HG02588 (cell line): ENCODE data around the gene TUT1.
"Not testable (repeated sequence)": the region's sequence is repeated elsewhere in the genome, so short reads cannot be mapped to it uniquely, and the experiment has no call there.

Source experiments
- ATAC-seq: cut with Tn5 transposase; IDR thresholded peaks from one replicate; pipeline ENCODE4 v1.9.1; 2021; ENCODE audit warnings: mild to moderate bottlenecking, moderate library complexity; ENCODE audit not compliant: unreplicated experiment

TUT1 gene

DNA sequence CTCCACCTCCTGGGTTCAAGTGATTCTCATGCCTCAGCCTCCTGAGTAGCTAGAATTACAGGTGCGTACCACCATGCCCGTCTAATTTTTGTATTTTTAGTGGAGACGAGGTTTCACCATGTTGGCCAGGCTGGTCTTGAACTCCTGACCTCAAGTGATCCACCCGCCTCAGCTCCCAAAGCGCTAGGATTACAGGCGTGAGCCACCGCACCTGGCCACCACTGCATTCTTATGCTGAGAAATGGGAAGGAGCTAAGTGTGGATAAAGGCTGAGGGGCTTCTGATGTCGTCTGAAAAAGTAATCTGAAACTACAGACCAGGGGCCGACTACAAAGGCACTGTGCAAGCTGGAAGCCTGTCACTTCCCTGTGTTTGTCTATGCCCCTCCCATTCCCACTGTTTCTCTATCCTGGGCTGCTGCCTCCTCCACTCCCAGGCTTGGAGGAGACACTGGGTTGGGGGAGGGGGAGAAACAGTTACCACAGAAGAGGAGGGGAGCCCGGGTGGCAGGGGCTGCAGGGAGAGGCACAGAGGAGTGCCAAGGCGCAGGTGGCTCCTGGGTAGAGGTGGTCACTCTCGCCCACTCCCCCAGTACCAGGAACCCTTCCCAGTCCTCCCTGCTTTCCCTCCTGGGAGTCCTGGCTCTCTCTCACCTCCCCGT lies 13.3 kb upstream of the TUT1 start:
- ATAC-seq = no peak

DNA sequence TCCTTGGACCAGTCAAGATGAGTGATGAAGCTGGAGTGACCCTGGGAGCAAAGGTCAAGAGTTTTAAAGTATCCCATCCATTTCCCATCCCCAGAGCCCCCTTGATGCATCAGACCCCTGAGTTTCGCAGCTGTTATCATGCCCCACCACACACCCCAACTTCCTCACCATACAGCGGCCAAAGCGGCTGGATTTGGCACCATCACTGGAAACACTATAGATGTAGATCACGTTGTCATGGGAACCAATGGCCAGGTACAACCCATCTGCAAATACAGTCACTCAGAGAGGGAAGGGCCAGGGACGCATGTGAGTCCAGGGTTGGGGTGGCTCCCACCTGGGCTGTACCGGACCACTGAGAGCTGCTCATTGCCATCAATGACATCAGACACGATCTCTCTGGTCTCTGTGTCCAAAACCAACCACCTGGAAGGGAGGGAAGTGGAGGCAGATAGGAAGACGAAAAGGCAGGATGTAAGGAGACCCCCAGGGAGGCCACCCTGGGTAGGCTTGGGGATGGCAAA lies 12.5 kb upstream of the TUT1 start:
- no peak for ATAC-seq

DNA sequence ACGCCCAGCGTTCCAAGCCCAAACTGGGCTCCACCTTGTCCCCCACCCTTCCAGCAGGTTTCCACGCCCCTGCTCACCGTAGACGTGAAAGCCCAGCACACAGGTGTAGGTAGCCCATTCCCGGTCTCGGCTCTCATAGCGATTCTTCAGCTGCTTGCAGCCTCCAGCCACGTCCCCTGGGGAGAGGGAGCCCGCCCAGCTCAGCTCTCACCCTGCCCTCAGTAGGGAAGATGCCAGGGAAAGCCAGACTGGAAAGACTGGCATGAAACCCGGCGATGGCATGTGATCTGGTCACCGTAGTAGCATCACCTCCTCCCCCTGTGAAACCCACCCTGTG lies 11.7 kb upstream of the TUT1 start:
- ATAC-seq = no peak

DNA sequence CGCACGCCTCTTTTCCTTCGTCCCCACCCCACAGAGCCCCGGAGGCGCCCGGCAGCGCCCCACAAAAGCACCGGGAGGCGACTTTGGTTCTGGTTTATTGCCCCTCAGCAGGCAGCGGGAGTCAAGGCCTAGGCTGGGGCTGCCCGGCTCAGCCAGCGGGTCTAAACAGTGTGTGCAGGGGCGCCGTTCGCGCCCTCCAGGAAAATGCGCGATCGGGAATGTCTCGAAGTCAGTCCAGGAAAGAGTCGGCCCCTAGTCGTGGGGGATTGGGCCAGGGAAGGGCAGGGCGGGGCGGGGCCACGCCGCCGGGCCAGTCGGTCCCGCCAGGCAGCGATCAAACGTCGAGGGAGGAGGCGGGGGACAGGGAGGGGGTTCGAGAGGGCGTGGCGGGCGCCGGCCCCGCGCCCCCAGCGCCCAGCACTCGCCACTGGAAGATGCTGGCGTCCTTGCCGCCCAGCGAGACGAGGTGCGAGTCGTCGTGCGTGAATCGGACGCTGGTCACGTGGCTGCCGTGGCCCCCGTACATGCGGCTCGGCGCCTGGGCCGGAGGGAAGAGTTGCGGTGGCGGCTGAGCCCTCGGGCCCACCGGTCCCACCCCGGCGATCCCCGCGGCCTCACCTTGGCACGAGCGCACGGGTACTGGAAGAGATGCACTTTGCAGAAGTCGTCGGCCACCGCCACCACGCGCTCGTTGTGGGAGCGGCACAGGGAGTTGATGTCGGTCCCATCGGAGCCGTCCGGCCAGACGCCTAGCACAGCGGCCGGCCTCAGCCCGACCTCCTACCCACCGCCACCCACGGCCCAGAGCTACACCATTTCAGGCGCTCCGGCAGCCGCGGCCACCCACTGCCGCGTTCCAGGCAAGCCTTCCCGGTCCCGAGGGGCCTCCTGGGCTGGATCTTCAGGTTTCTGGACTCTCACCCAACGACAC lies 11.1 kb upstream of the TUT1 start:
- ATAC-seq = no peak

DNA sequence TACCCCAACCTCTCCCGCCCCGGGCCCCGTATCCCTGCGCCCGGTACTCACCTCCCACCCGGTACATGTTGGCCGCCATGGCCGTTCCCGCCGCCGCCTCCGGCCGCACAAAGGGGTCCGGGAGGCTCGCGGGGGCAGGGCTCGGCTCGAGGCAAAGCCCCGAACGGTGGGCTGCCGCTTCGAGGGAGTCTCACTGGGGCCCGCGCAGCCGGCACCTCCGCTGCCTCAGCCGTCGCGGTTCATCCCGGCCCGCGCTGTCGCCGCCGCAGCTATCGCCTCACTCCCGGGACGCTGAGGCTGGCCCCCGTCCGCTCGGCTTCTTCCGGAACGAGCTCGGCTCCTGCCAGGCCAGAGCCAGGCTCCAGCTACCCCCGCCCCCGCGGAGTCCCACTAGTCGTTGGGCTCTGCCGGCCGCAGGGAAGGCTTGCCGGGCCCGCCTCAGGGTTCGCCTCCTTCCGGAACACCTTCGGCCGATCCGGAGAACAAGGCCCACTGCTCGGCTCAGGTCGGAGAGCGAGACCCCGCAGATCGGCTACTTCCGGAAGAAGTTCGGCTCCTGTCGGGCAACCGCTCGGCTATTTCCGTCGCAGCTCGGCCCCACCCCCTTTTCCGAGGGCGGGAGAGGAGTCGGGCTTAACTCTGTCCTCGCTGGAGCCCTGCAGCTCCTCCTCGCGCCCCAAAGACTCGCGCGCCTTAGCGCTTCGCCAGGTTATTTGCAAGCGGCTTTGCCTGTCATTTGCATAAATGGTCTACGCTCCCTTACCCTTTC lies 10.2 kb upstream of the TUT1 start, which contains the start of gene MTA2:
TSS of gene MTA2 (minus strand) at position 494 of the 769 bp plus-strand sequence. CDS start at position 79, 415 bp downstream.
- peak; percentile 71 for ATAC-seq

DNA sequence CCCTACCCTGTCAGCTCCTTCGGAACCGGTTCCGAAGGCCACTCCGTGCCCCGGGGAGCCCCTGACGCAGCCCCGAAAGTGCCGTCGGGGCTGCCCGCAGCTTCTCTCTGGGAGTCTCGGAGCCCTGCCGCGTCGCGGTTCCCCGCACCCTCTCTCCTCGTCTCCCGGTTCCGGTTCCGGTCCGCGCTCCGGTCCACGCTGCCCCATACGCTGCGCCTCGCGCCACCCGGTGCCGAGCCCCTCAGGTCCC lies 9.7 kb upstream of the TUT1 start:
- peak; percentile 18 for ATAC-seq

DNA sequence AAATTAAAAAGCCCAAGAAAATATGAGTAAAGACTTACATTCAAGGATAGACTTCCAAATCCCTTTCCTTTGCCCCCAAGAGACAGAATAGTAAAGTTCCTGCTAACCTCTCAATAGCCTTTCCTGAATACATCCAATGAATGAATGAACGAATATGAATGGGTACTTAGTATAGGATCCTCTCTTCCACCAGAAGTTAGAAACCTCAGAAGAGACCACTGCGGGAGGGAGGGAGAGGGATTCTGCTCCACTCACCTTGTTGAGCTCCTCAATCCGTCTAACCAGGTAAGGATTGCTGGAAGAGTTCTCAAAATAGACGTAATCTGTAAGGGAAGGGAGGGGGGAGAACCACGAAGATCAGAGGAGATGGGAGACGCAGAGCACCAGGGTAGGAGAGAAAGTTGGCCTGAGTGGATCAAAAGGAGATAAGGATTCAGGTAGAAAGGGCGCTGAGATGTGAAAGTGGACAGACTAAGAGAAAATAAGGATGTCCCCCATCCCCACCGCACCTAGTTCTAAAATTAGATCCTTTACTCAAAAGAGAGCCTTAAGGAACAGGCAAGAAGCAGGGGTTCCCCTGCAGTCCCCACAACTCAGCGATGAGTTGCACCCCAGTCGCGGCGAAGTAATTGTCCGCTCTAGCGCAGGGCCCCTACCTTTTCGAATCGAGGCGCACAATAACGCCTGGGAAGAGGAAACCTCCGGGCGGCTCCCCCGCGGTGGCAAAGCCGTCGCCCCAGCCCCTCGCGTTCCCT lies 9.2 kb upstream of the TUT1 start:
- ATAC-seq = no peak

DNA sequence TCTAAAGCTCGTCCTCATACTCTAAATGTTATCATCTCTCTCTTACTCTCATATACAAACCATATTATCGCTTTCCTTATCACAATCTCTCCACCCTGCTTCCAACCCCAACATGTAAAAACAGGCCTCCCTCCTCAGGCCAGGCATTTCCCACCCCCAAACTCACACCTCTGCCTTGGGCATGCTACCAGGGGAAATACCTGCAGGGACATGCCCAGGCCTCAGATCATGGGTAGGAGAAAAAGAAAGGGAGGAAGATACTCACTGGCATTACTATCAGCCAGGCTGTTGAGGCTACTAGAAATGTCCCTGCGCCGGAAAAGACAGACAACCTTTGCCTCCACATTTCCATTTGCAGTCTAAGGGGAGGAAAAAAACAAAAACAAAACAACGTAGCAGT lies 8.6 kb upstream of the TUT1 start:
- no peak for ATAC-seq

DNA sequence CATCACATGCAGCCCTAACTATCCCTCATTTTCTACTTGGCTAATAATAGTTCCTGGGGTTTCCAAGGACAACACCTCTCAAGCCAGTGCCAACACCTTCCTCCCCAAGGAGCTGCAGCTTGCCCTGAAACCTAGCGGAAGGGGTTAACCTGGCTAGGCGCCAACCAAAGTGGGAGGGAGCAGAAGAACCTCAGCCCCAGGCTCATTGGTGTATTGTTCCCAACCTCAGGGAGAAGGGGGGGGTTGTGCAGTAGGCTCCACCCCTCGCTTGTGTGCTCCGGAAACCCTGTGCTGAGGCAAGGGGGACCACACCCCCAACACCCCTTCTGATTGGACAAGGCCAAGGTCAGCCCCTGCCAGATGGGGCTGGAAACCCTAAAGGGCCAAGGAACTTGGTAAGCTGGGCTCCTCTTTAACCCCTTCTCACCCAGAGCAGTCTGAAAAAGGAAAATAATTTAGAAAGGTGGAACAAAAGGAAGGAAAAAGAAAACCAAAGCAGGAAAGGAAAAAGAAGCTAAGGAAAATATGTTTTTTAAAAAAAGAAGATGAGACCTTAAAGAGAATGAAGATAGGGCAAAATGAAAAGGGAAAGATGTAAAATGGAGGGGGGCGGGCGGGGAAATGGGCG lies 7.9 kb upstream of the TUT1 start:
- ATAC-seq = peak; percentile 44

DNA sequence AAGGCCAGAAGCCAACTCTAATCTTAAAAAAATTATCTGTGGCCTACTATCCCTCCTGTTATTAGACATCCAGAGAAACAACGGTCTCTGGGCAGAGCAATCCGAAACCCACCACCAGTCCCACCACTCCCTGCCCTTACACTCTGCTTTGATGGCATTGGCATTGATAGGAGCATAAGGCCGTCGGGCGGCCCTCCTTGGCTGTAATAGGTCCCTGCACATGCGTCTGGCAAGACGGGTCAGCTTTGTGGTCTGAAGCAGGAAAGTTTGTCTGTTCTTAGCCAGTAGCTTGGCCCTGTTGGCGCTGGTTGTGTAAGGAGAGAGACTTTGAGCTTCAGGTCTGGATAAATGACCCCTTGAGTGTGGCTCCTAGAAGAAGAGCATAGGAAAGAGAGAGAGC lies 3.8 kb upstream of the TUT1 start:
- no peak for ATAC-seq

DNA sequence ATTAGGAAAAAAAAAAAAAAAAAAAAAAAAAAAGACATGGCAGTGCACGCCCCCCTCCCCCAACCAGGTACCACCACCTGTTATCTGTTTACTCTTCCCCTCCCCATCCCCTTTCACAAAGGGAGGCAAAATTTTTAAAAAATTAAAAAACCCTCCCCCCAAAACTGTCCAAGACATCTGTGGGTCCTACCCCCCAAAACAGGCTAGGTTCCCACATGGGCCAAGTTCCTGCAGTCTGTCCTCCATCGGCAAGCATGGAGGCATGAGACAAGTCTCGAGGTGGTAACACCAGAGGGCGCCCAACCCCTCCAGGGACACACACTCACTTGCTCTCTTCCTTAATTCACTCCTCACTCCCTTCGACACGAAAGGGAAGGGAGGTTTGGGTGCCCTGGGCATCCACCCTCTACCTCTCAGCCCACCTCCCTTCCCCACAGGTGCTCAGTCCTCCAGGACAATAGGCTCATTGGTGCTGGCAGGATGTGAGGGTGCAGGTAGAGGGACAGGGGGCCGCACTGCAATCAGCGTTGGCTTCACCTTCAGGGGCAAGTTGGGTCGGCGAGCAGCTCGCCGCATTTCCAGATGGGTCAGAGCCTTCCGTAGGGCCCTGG lies 2.2 kb upstream of the TUT1 start:
- no peak for ATAC-seq

DNA sequence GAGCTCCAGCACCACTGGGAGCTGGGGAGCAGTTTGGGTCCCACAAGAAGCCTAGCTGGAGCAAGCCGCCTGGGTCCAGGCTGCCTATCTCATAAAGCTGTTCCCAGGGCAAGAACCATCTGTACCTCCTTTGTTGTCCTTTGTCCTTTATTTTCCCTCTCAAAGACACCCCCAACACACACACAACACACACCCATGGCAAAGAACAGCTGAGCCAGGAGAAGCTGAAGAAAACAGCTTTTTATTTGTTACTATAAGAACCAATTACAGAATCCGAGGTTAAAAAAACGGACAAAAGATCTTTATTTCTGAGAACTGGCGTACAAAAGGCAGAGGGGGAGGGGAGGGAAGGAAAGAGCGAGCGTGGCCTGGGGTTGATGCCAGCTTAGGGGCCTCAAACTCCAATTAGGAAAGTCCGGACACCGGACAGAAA lies 1.7 kb upstream of the TUT1 start:
- no peak for ATAC-seq

DNA sequence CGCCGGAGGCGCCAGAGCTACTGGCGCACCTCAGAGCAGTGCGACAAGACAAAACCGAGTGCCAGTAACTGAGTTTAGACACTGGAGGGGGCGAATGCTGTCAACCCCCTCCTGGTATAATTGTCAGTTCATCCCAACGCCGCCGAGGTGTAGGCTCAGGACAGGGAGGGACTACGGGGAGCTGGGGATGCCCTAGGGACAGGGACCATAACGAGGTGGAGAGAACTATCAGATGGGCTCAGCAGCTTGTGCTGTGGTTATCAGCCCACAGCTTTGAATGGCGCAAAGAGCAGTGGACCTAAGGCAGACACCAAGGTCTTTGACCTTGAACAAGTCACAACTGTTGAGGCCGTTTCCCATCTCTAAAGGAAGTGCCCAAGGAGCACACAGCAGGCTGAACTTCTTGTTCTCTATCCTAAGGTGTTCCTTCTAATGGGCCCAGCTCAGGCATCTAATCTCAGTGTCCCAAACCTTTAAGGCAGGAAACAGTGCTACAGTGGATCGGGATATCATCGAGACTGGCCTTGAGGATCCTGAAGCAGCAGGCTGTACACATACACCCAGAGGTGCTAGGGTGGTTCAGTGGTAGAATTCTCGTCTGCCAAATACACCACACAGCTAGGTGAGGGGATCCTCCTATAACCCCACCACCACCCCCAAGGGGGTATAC lies 958 bp upstream of the TUT1 start:
- no peak for ATAC-seq

DNA sequence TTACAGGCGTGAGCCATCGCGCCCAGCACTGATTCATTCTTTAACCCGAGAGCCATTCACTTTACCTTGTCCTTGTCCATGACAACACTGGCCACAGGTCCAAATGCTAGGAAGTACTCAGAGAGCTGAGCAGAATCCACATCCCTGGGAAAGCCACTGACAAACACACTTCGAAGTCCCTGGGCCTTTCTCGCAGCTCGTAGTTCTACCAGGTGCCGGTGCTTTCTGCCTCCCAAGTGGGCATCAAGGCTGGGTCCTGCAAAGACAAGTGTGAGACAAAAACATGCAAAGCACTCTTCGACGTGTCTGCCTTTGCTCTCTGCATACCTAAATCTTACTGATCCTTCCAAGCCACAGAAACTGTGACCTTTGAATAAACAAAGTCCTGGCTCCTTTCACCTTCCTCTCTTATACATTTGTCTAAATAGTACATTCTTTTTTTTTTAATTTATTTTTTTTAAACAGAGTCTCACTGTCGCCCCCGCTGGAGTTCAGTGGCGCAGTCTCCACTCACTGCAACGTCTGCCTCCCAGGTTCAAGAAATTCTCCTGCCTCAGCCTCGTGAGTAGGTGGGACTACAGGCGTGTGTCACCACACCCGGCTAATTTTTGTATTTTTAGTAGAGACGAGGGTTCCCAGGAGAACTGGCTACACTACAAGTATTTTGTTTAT lies 2.2 kb downstream of the TUT1 start:
- no peak for ATAC-seq

DNA sequence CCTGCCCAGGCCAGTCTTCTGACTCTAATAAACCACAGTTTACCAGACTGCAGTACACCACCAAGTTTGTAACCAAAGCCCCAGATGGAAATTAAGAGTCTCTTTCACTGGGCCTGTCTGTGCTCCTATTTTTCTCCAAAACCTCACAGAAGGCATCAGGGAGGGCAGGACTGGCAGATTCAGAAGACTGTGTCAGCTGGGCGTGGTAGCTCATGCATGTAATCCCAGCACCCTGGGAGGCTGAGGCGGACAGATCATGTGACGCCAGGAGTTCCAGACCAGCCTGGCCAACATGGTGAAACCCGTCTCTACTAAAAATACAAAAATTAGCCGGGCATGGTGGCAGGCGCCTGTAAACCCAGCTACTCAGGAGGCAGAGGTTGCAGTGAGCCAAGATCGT lies 6.0 kb downstream of the TUT1 start:
- not testable (repeated sequence) for ATAC-seq

DNA sequence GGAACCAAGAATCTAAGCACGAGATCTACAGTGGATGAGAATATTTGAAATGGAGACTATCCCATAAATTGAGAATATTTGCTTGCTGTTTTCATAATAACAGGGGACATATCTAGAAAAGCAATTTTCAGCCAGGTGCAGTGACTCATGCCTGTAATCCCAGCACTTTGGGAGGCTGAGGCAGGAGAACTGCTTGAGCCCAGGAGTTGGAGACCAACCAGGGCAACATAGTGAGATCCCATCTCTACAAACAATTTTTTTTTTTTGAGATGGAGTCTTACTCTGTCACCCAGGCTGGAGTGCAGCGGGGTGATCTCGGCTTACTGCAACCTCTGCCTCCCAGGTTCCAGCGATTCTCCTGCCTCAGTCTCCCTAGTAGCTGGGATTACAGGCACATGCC lies 9.6 kb downstream of the TUT1 start:
- not testable (repeated sequence) for ATAC-seq

DNA sequence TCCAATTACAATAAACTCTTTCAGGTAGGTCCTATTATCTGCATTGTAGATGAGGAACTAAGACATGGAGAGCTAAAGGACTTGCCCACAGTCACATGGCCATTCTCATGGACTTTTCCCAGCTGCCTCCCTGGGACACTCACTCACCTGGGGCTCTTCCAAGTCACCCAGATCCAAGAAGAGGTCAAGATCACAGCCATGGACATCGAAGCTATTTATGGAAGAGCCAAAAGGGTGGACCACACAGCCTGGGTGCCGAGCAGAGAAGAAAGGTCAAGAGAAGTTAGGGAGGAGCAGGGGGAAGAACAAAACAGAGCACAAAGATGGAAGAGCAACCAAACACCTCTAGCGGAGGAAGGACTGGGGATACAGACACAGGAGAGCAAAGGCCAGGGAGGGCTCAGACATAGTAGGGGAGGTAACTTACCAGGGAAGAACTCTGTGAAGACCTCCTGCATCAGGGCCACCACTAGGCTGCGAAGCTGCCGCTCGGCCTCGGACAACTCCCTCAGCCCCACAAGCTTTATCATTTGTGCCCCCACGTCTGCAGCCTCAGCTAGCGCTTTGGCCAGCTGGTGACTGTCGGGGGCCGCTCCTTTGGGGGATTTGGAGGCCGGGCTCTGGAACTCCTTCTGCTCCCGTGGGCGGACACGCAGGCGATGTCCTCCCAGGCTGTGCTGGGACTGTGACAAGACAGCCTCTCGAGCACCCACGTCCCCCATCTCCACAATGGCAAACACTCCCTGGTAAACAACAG lies 10.2 kb downstream of the TUT1 start:
- ATAC-seq = no peak

DNA sequence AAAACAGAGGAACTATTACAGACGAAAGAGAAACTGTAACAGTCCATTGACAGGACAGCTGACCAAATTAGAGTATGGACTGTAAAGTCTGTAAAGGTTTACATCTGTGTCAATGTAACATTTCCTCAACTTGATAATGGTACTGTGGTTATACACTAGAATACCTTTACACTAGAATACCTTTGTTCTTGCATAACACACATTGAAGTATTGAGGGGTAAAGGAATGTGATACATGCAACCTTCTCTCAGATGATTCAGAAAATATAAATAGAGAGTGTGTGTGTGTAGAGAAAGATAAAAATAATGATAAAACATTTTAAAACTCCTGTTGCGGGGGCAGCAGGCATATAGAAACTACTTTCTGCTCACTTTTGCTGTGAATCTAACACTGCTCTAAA lies 12.1 kb downstream of the TUT1 start:
- ATAC-seq = no peak
